Heart left ventricle (tissue), 13 donors: ENCODE results near the gene MOCS3.

Experiments
- CTCF ChIP-seq, 12 donors: fragments of 200-600 bp; sonication (generic) in 4 of 12; IDR thresholded peaks; one replicate each; pipeline versions ENCODE4 v1.5.0 to v1.8.0; 2018 to 2022; ENCODE audit warnings: antibody characterized with exemption in 12 of 12, mild to moderate bottlenecking in 5 of 12
- POLR2A ChIP-seq, 2 donors: fragments of 450-650 bp; IDR thresholded peaks; one replicate each; pipeline ENCODE4 v1.6.1; 2017; ENCODE audit warnings: antibody characterized with exemption in 2 of 2, mild to moderate bottlenecking in 2 of 2, moderate library complexity in 2 of 2
- donor health status: ischemic (EF 13 %, LVEDD 7.1; RV severe dilation, severe dysfunction).
- donor health status: DM: no; HTN: yes; CAD: no.
- donor health status: DM: no; HTN: no; CAD: no.
- donor health status: ischemic (EF 25% LVEDD 6.9; RV normal size, moderate dysfunction).
- donor health status: ischemic (EF 25% LVEDD 5.7; RV mildly dilated, moderate dysfunction).
- donor health status: ischemic (EF 35%, LVEDD 5.7; RV mildly dilated, moderate dysfunction).
- donor health status: nonischemic (EF 11% LVEDD 7.7; RV severe dilation, severe dysfunction).
- donor health status: DM: yes; HTN: yes; CAD: no.
- donor health status: PGD.
- donor health status: ischemic (EF 29% LVEDD 5.4; RV normal size, mild dysfunction).
- donor health status: nonischemic (EF 23%, LVEDD 6.1; RV moderate dilation, normal function).

- TF ChIP-seq CTCF (IDR thresholded peaks at IDR 0.05) (no peak), POLR2A (IDR thresholded peaks at IDR 0.05) (no peak)
Observed at GRCh38 chr20:50967586-50967985, 9.0 kb downstream of the MOCS3 start.
